ENCODE measurements around the gene PLEKHN1.

The PLEKHN1 gene

GRCh38 chr1:931380-932172, 34.7 kb upstream of the PLEKHN1 start:
- Histone ChIP-seq H3K14ac (ENCODE audit: low read length in 2 of 2) (no peak overlapping the region), H3K4me1 (ENCODE audit: control insufficient read depth, insufficient read depth, low read depth, low read length) (peaks cover 29% of the 10 kb centered on the region), H3K4ac (ENCODE audit: low read depth in 1 of 2, low read length in 2 of 2) (no peak overlapping the region), H3K36me3 (ENCODE audit: control insufficient read depth in 1 of 2, insufficient read depth in 2 of 2, low read depth in 1 of 2, low read length in 2 of 2) (peaks cover 0 to 2% of the 10 kb centered on the region in 2 experiments), H3K9ac (ENCODE audit: low read length) (no peak overlapping the region), H4K8ac (ENCODE audit: low read length) (no peak overlapping the region), H2BK15ac (ENCODE audit: low read depth, poor library complexity, severe bottlenecking) (no peak overlapping the region), H3K79me1 (replicated peaks; ENCODE audit: low read length, poor library complexity, severe bottlenecking) (no peaks in the 10 kb centered on the region), H4K91ac (ENCODE audit: low read length) (no peak overlapping the region), H2AFZ (ENCODE audit: low read depth, low read length) (no peak overlapping the region), H3K9me3 (ENCODE audit: control insufficient read depth, low read length) (no peaks in the 10 kb centered on the region), H2BK120ac (ENCODE audit: low read depth, low read length) (no peak overlapping the region), H2BK12ac (ENCODE audit: low read length in 2 of 2) (no peak overlapping the region), H3K4me2 (ENCODE audit: low read length, poor library complexity, severe bottlenecking) (no peak overlapping the region), H2BK5ac (ENCODE audit: low read depth, low read length, poor library complexity, severe bottlenecking) (no peak overlapping the region), H3K23ac (ENCODE audit: low read length in 2 of 2) (no peak overlapping the region), H3K4me3 (ENCODE audit: insufficient read depth in 1 of 2, low read depth in 1 of 2, low read length in 2 of 2) (no peak overlapping the region), H2AK5ac (ENCODE audit: low read length, severe bottlenecking) (no peak overlapping the region), H3K18ac (ENCODE audit: low read depth in 1 of 2, low read length in 2 of 2) (peak overlapping the region in 1 of 2 experiments; percentile 15), H3K27ac (ENCODE audit: low read length, poor library complexity, severe bottlenecking) (no peak overlapping the region), H3K27me3 (ENCODE audit: control insufficient read depth in 1 of 2, insufficient read depth in 1 of 2, low read length in 2 of 2) (peaks cover 42 to 82% of the 10 kb centered on the region in 2 experiments)
- WGBS, result 49% methylated on average over 12 of the region's 15 CpGs
- DNase-seq, result no peak

- Histone ChIP-seq H2AK5ac (ENCODE audit: low read length, severe bottlenecking) (no peak overlapping the region), H2BK15ac (ENCODE audit: low read depth, poor library complexity, severe bottlenecking) (no peak overlapping the region), H3K23ac (ENCODE audit: low read length in 2 of 2) (no peak overlapping the region), H3K4me1 (ENCODE audit: control insufficient read depth, insufficient read depth, low read depth, low read length) (peaks cover 28% of the 10 kb centered on the region), H2BK5ac (ENCODE audit: low read depth, low read length, poor library complexity, severe bottlenecking) (no peak overlapping the region), H2AFZ (ENCODE audit: low read depth, low read length) (no peak overlapping the region), H3K4me3 (ENCODE audit: insufficient read depth in 1 of 2, low read depth in 1 of 2, low read length in 2 of 2) (no peak overlapping the region), H3K4me2 (ENCODE audit: low read length, poor library complexity, severe bottlenecking) (no peak overlapping the region), H2BK12ac (ENCODE audit: low read length in 2 of 2) (no peak overlapping the region), H3K14ac (ENCODE audit: low read length in 2 of 2) (no peak overlapping the region), H3K79me1 (replicated peaks; ENCODE audit: low read length, poor library complexity, severe bottlenecking) (no peaks in the 10 kb centered on the region), H3K36me3 (ENCODE audit: control insufficient read depth in 1 of 2, insufficient read depth in 2 of 2, low read depth in 1 of 2, low read length in 2 of 2) (peaks cover 0 to 2% of the 10 kb centered on the region in 2 experiments), H3K27ac (ENCODE audit: low read length, poor library complexity, severe bottlenecking) (no peak overlapping the region), H3K9ac (ENCODE audit: low read length) (no peak overlapping the region), H3K18ac (ENCODE audit: low read depth in 1 of 2, low read length in 2 of 2) (no peak overlapping the region), H4K91ac (ENCODE audit: low read length) (no peak overlapping the region), H4K8ac (ENCODE audit: low read length) (no peak overlapping the region), H3K4ac (ENCODE audit: low read depth in 1 of 2, low read length in 2 of 2) (no peak overlapping the region), H3K27me3 (ENCODE audit: control insufficient read depth in 1 of 2, insufficient read depth in 1 of 2, low read length in 2 of 2) (peaks cover 41 to 82% of the 10 kb centered on the region in 2 experiments), H2BK120ac (ENCODE audit: low read depth, low read length) (no peak overlapping the region), H3K9me3 (ENCODE audit: control insufficient read depth, low read length) (no peaks in the 10 kb centered on the region)
- WGBS, result 43% methylated on average over 16 of the region's 16 CpGs
- no peak for DNase-seq
These were observed 34.1 kb upstream of the PLEKHN1 start for GRCh38 chr1:932173-932510.

GRCh38 chr1:932776-933602, 33.3 kb upstream of the PLEKHN1 start:
- no peak overlapping the region for H3K14ac ChIP-seq (ENCODE audit: low read length in 2 of 2)
- no peak overlapping the region for H2AFZ ChIP-seq (ENCODE audit: low read depth, low read length)
- H4K8ac ChIP-seq (ENCODE audit: low read length), result no peak overlapping the region
- no peak overlapping the region for H3K4me3 ChIP-seq (ENCODE audit: insufficient read depth in 1 of 2, low read depth in 1 of 2, low read length in 2 of 2)
- no peaks in the 10 kb centered on the region for H3K9me3 ChIP-seq (ENCODE audit: control insufficient read depth, low read length)
- no peak overlapping the region for H2BK5ac ChIP-seq (ENCODE audit: low read depth, low read length, poor library complexity, severe bottlenecking)
- H3K18ac ChIP-seq (ENCODE audit: low read depth in 1 of 2, low read length in 2 of 2), result peak overlapping the region in 1 of 2 experiments; percentile 0
- no peak for DNase-seq
- H3K27ac ChIP-seq (ENCODE audit: low read length, poor library complexity, severe bottlenecking), result no peak overlapping the region
- H2BK120ac ChIP-seq (ENCODE audit: low read depth, low read length), result no peak overlapping the region
- no peak overlapping the region for H2BK12ac ChIP-seq (ENCODE audit: low read length in 2 of 2)
- peaks cover 38 to 73% of the 10 kb centered on the region in 2 experiments for H3K27me3 ChIP-seq (ENCODE audit: control insufficient read depth in 1 of 2, insufficient read depth in 1 of 2, low read length in 2 of 2)
- no peak overlapping the region for H2AK5ac ChIP-seq (ENCODE audit: low read length, severe bottlenecking)
- no peak overlapping the region for H4K91ac ChIP-seq (ENCODE audit: low read length)
- no peak overlapping the region for H3K4ac ChIP-seq (ENCODE audit: low read depth in 1 of 2, low read length in 2 of 2)
- H3K23ac ChIP-seq (ENCODE audit: low read length in 2 of 2), result no peak overlapping the region
- no peaks in the 10 kb centered on the region for H3K79me1 ChIP-seq (replicated peaks; ENCODE audit: low read length, poor library complexity, severe bottlenecking)
- WGBS, result 74% methylated on average over 25 of the region's 25 CpGs
- H3K4me2 ChIP-seq (ENCODE audit: low read length, poor library complexity, severe bottlenecking), result no peak overlapping the region
- no peak overlapping the region for H3K9ac ChIP-seq (ENCODE audit: low read length)
- H2BK15ac ChIP-seq (ENCODE audit: low read depth, poor library complexity, severe bottlenecking), result no peak overlapping the region
- peaks cover 30% of the 10 kb centered on the region for H3K4me1 ChIP-seq (ENCODE audit: control insufficient read depth, insufficient read depth, low read depth, low read length)
- H3K36me3 ChIP-seq (ENCODE audit: control insufficient read depth in 1 of 2, insufficient read depth in 2 of 2, low read depth in 1 of 2, low read length in 2 of 2), result peaks cover 0 to 2% of the 10 kb centered on the region in 2 experiments

- Histone ChIP-seq H4K8ac (ENCODE audit: low read length) (no peak overlapping the region), H3K23ac (ENCODE audit: low read length in 2 of 2) (no peak overlapping the region), H3K4me2 (ENCODE audit: low read length, poor library complexity, severe bottlenecking) (no peak overlapping the region), H2BK15ac (ENCODE audit: low read depth, poor library complexity, severe bottlenecking) (no peak overlapping the region), H3K36me3 (ENCODE audit: control insufficient read depth in 1 of 2, insufficient read depth in 2 of 2, low read depth in 1 of 2, low read length in 2 of 2) (peaks cover 0 to 2% of the 10 kb centered on the region in 2 experiments), H3K27ac (ENCODE audit: low read length, poor library complexity, severe bottlenecking) (no peak overlapping the region), H2BK12ac (ENCODE audit: low read length in 2 of 2) (no peak overlapping the region), H2AFZ (ENCODE audit: low read depth, low read length) (no peak overlapping the region), H3K27me3 (ENCODE audit: control insufficient read depth in 1 of 2, insufficient read depth in 1 of 2, low read length in 2 of 2) (peaks cover 38 to 69% of the 10 kb centered on the region in 2 experiments), H3K18ac (ENCODE audit: low read depth in 1 of 2, low read length in 2 of 2) (no peak overlapping the region), H3K14ac (ENCODE audit: low read length in 2 of 2) (no peak overlapping the region), H2AK5ac (ENCODE audit: low read length, severe bottlenecking) (no peak overlapping the region), H3K4ac (ENCODE audit: low read depth in 1 of 2, low read length in 2 of 2) (no peak overlapping the region), H4K91ac (ENCODE audit: low read length) (no peak overlapping the region), H3K9ac (ENCODE audit: low read length) (no peak overlapping the region), H3K4me1 (ENCODE audit: control insufficient read depth, insufficient read depth, low read depth, low read length) (peaks cover 36% of the 10 kb centered on the region), H3K79me1 (replicated peaks; ENCODE audit: low read length, poor library complexity, severe bottlenecking) (no peaks in the 10 kb centered on the region), H2BK5ac (ENCODE audit: low read depth, low read length, poor library complexity, severe bottlenecking) (no peak overlapping the region), H2BK120ac (ENCODE audit: low read depth, low read length) (no peak overlapping the region), H3K4me3 (ENCODE audit: insufficient read depth in 1 of 2, low read depth in 1 of 2, low read length in 2 of 2) (no peak overlapping the region), H3K9me3 (ENCODE audit: control insufficient read depth, low read length) (no peaks in the 10 kb centered on the region)
- WGBS, result 34% methylated on average over 5 of the region's 10 CpGs
- DNase-seq, result no peak
These were observed 32.7 kb upstream of the PLEKHN1 start for GRCh38 chr1:933603-933940.
